SU-DHL-6 (cell line): ENCODE data around the gene CLEC4E.
"Not testable (repeated sequence)": the region's sequence is repeated elsewhere in the genome, so short reads cannot be mapped to it uniquely, and the experiment has no call there.

ENCODE experiments used
- H2AFZ ChIP-seq: fragments of 200-600 bp; sonication (generic); 2 replicates; pipeline ENCODE4 v1.6.1; 2014; ENCODE audit warnings: low read depth, mild to moderate bottlenecking, moderate library complexity, mixed read lengths, antibody characterized with exemption, low read length; ENCODE audit not compliant: severe bottlenecking
- H3F3A ChIP-seq: fragments of 200-600 bp; shearing (Covaris generic); 2 replicates; pipeline ENCODE4 v1.6.0; 2016; ENCODE audit warnings: antibody characterized with exemption, mild to moderate bottlenecking; ENCODE audit not compliant: insufficient read depth
- H3K27ac ChIP-seq: fragments of 200-600 bp; sonication (generic); 2 replicates; pipeline ENCODE4 v1.5.1; 2016; ENCODE audit warnings: low read depth, mild to moderate bottlenecking, low read length, moderate library complexity, mixed read lengths
- H3K27me3 ChIP-seq: fragments of 200-600 bp; sonication (generic), shearing (Covaris generic); 2 replicates; pipeline ENCODE4 v1.6.0; 2014; ENCODE audit warnings: mild to moderate bottlenecking, low read length
- H3K36me3 ChIP-seq: fragments of 200-600 bp; sonication (generic); 2 replicates; pipeline ENCODE4 v1.6.1; 2014; ENCODE audit warnings: mild to moderate bottlenecking, low read length, mixed read lengths
- H3K4me2 ChIP-seq: fragments of 300-600, 200-600 bp; shearing (Covaris generic), sonication (generic); 2 replicates; pipeline ENCODE4 v1.6.0; 2014; ENCODE audit warnings: low read length, low read depth, mild to moderate bottlenecking; ENCODE audit not compliant: poor library complexity, severe bottlenecking
- H3K4me3 ChIP-seq: fragments of 200-600 bp; sonication (generic); 2 replicates; pipeline ENCODE4 v1.5.1; 2014; ENCODE audit warnings: antibody characterized with exemption, low read length, mild to moderate bottlenecking, mixed read lengths; ENCODE audit not compliant: insufficient read depth, poor library complexity, severe bottlenecking
- H3K79me2 ChIP-seq: fragments of 200-600 bp; sonication (generic); 2 replicates; pipeline ENCODE4 v1.6.1; 2014; ENCODE audit warnings: mild to moderate bottlenecking, low read length, moderate library complexity; ENCODE audit not compliant: insufficient read depth
- H3K9ac ChIP-seq: fragments of 200-600 bp; sonication (generic); 2 replicates; pipeline ENCODE4 v1.7.0; 2014; ENCODE audit warnings: mild to moderate bottlenecking, low read length
- H3K9me2 ChIP-seq: fragments of 200-600 bp; sonication (generic); replicated peaks from 2 replicates; pipeline ENCODE4 v1.6.1; 2014; ENCODE audit warnings: low read length; ENCODE audit not compliant: insufficient read depth
- H3K9me3 ChIP-seq: fragments of 200-600 bp; sonication (generic); 2 replicates; pipeline ENCODE4 v1.6.1; 2014; ENCODE audit warnings: low read length, mixed read lengths; ENCODE audit not compliant: insufficient read depth
- H4K20me1 ChIP-seq: fragments of 200-600 bp; sonication (generic); 2 replicates; pipeline ENCODE4 v1.6.1; 2014; ENCODE audit warnings: low read depth, mild to moderate bottlenecking, antibody characterized with exemption, low read length, moderate library complexity, mixed read lengths
- EZH2phosphoT487 ChIP-seq: fragments of 200-600 bp; sonication (generic), shearing (Covaris generic); conservative IDR thresholded peaks from 2 replicates; pipeline ENCODE4 v1.6.1; 2018; ENCODE audit warnings: mild to moderate bottlenecking, antibody characterized with exemption, low read length, moderate library complexity, mixed read lengths
- TF ChIP-seq, protein P1 (sequence below): fragments of 200-600 bp; sonication (generic); IDR thresholded peaks from one replicate; pipeline ENCODE4 v1.5.1; 2017; ENCODE audit warnings: antibody characterized with exemption, mild to moderate bottlenecking, low read length, moderate library complexity; ENCODE audit not compliant: insufficient read depth, poor library complexity, severe bottlenecking

CLEC4E gene

DNA sequence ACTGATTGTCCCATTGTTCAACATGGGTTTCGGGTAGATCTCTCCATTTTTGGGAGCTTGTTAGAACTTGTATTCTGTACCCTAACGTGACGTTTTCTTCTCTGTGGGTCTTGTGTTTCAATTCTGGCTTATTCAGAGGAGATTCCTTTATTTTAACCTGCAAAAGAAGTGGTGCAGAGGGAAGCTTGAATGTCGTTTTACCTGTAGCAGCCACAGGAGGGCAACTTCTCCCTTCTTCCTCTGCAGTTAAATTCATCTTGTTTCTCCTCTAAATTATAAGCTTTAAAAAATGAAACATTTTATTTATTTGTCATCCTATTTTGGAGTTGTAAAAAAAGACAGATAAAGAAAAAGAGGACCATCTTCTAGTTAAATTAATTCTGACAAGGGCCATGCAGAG, 41.1 kb downstream of the CLEC4E start:
- H3K27me3 ChIP-seq, result no peaks in the 10 kb centered on the region
- no peaks in the 10 kb centered on the region for H3K79me2 ChIP-seq

DNA sequence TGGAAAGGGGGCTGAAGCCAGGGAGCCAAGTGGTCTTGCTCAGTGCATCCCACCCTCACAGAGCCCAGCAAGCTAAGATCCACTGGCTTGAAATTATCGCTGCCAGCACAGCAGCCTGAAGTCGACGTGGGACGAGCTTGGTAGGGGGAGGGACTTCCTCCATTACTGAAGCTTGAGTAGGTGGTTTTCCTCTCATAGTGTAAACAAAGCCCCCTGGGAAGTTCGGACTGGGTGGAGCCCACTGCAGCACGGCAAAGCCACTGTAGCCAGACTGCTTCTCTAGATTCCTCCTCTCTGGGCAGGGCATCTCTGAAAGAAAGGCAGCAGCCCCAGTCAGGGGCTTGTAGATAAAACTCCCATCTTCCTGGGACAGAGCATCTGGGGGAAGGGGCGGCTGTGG, 44.6 kb downstream of the CLEC4E start:
- not testable (repeated sequence) for H3K4me2 ChIP-seq, H3F3A ChIP-seq, H3K36me3 ChIP-seq, H3K27me3 ChIP-seq, H3K27ac ChIP-seq, H2AFZ ChIP-seq, H3K9ac ChIP-seq, H3K79me2 ChIP-seq, H3K9me3 ChIP-seq, H3K4me3 ChIP-seq, H4K20me1 ChIP-seq, H3K9me2 ChIP-seq

More for the DNA sequence above, 41.1 kb downstream of the CLEC4E start:
- no peak overlapping the region for H3K4me2 ChIP-seq
- no peaks in the 10 kb centered on the region for H3K9me3 ChIP-seq
- H3K36me3 ChIP-seq, result no peaks in the 10 kb centered on the region
- H3K9ac ChIP-seq, result no peak overlapping the region
- no peak overlapping the region for H3K27ac ChIP-seq
- H3K9me2 ChIP-seq, result no peaks in the 10 kb centered on the region
- no peak overlapping the region for H2AFZ ChIP-seq
- no peak overlapping the region for H3K4me3 ChIP-seq
- TF ChIP-seq, protein P1, sequence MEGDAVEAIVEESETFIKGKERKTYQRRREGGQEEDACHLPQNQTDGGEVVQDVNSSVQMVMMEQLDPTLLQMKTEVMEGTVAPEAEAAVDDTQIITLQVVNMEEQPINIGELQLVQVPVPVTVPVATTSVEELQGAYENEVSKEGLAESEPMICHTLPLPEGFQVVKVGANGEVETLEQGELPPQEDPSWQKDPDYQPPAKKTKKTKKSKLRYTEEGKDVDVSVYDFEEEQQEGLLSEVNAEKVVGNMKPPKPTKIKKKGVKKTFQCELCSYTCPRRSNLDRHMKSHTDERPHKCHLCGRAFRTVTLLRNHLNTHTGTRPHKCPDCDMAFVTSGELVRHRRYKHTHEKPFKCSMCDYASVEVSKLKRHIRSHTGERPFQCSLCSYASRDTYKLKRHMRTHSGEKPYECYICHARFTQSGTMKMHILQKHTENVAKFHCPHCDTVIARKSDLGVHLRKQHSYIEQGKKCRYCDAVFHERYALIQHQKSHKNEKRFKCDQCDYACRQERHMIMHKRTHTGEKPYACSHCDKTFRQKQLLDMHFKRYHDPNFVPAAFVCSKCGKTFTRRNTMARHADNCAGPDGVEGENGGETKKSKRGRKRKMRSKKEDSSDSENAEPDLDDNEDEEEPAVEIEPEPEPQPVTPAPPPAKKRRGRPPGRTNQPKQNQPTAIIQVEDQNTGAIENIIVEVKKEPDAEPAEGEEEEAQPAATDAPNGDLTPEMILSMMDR, result peak; percentile 18
- no peak for TF ChIP-seq EZH2phosphoT487
- H3F3A ChIP-seq, result no peaks in the 10 kb centered on the region
- H4K20me1 ChIP-seq, result no peaks in the 10 kb centered on the region

DNA sequence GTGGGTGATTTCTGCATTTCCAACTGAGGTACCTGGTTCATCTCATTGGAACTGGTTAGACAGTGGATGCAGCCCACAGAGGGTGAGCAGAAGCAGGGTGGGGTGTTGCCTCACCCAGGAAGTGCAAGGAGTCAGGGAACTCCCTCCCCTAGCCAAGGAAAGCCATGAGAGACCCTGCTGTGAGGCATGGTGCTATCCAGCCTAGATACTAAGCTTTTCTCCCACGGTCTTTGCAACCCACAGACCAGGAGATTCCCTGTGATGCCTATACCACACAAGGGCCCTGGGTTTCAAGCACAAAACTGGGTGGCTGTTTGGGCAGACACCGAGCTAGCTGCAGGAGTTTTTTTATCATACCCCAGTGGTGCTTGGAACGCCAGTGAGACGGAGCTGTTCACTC, 45.0 kb downstream of the CLEC4E start:
- not testable (repeated sequence) for H3K9ac ChIP-seq, H4K20me1 ChIP-seq, H3K9me3 ChIP-seq, H3K36me3 ChIP-seq, H3K27ac ChIP-seq, H2AFZ ChIP-seq, H3K4me2 ChIP-seq, H3K27me3 ChIP-seq, H3F3A ChIP-seq, H3K4me3 ChIP-seq, H3K79me2 ChIP-seq, H3K9me2 ChIP-seq

DNA sequence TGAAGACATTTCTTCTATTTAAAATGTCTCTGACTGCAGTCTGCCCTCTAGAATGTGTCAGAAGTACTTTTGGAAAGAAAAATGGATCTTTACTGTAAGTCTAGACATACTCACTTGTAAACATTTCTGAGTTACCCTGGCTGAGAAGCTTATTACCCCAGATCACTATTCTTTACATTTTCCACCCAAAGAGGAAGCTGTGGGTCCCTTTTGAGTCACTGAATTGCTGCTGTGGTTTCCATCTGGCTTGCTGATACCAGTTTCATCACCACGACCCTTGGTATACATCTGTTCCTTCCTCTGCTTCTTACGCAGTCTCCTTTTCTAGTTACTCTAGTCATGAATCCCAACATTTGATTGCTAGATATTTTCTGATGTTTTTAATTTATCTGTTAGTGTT, 47.6 kb downstream of the CLEC4E start:
- no peaks in the 10 kb centered on the region for H3K36me3 ChIP-seq
- H3K79me2 ChIP-seq, result no peaks in the 10 kb centered on the region
- H3K9me2 ChIP-seq, result no peaks in the 10 kb centered on the region; the same call in 1 of the 2 replicates
- H3K4me2 ChIP-seq, result no peak overlapping the region
- H3K9me3 ChIP-seq, result no peaks in the 10 kb centered on the region
- H3K4me3 ChIP-seq, result no peak overlapping the region
- H3F3A ChIP-seq, result no peaks in the 10 kb centered on the region
- H3K27me3 ChIP-seq, result no peaks in the 10 kb centered on the region
- H2AFZ ChIP-seq, result no peak overlapping the region
- H3K27ac ChIP-seq, result no peak overlapping the region
- no peaks in the 10 kb centered on the region for H4K20me1 ChIP-seq
- TF ChIP-seq, protein P1, result no peak
- no peak for TF ChIP-seq EZH2phosphoT487
- H3K9ac ChIP-seq, result no peak overlapping the region
